OCI-LY1 (cell line): ENCODE results near the gene VPS25.

Experiments
- EZH2 ChIP-seq: fragments of 200-600 bp; sonication (generic), shearing (Covaris generic); IDR thresholded peaks from 2 replicates; pipeline ENCODE4 v1.8.0; 2017; ENCODE audit warnings: borderline replicate concordance, mixed run types, mild to moderate bottlenecking, antibody characterized with exemption, low read length, moderate library complexity, mixed read lengths
- TF ChIP-seq, protein P1 (sequence below): fragments of 200-600 bp; sonication (generic), shearing (Covaris generic); IDR thresholded peaks from 2 replicates; pipeline ENCODE4 v1.5.1; 2017; ENCODE audit warnings: mild to moderate bottlenecking, antibody characterized with exemption, low read length, moderate library complexity, mixed read lengths

- TF ChIP-seq, protein P1, sequence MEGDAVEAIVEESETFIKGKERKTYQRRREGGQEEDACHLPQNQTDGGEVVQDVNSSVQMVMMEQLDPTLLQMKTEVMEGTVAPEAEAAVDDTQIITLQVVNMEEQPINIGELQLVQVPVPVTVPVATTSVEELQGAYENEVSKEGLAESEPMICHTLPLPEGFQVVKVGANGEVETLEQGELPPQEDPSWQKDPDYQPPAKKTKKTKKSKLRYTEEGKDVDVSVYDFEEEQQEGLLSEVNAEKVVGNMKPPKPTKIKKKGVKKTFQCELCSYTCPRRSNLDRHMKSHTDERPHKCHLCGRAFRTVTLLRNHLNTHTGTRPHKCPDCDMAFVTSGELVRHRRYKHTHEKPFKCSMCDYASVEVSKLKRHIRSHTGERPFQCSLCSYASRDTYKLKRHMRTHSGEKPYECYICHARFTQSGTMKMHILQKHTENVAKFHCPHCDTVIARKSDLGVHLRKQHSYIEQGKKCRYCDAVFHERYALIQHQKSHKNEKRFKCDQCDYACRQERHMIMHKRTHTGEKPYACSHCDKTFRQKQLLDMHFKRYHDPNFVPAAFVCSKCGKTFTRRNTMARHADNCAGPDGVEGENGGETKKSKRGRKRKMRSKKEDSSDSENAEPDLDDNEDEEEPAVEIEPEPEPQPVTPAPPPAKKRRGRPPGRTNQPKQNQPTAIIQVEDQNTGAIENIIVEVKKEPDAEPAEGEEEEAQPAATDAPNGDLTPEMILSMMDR = no peak
- no peak for TF ChIP-seq EZH2
Measured at GRCh38 chr17:42748202-42748907, 24.9 kb upstream of the VPS25 start.
